GM12878 (cell line): ENCODE measurements around the gene NUP214. TPM values are rescaled to one million over a fixed set of nuclear protein-coding genes. Genes with fewer than 3 reads are reported as not detected.
"Not testable (repeated sequence)": the region's sequence is repeated elsewhere in the genome, so short reads cannot be mapped to it uniquely, and the experiment has no call there.

Source experiments
- ATAC-seq: fragments of 200-7000 bp; cut with Tn5 transposase; 3 replicates; pipeline ENCODE4 v1.9.1; 2020; ENCODE audit warnings: mild to moderate bottlenecking, moderate library complexity
- BruUV-seq: library from RNA; stranded (reverse); fragments of 400-500 nt; replicated peaks from 2 replicates; lab custom pipeline; 2021; lab: Mats Ljungman, UMichigan
- CTCF ChIA-PET: fragments of 300-600 bp; sonication (Branson Sonifier 250); formaldehyde crosslinking; extraction: SDS; loops from one replicate; lab custom pipeline; 2021; ENCODE audit warnings: inconsistent platforms; lab: Yijun Ruan, JAX
- POLR2A ChIA-PET: fragments of 350-600 bp; formaldehyde crosslinking; extraction: SDS; loops from one replicate; lab custom pipeline; 2021; ENCODE audit warnings: inconsistent platforms; lab: Charles Lee
- RAD21 ChIA-PET: fragments of 300-600 bp; sonication (Branson Sonifier 250); formaldehyde crosslinking; loops from one replicate; lab custom pipeline; 2023; ENCODE audit warnings: antibody characterized with exemption; ENCODE audit not compliant: unreplicated experiment; lab: Charles Lee
- SMC1A ChIA-PET: fragments of 300-600 bp; sonication (Branson Sonifier 250); formaldehyde crosslinking; loops from one replicate; lab custom pipeline; 2023; ENCODE audit not compliant: unreplicated experiment, uncharacterized antibody; lab: Charles Lee
- DNase-seq: peaks from one replicate; pipeline ENCODE4 v3.0.0-alpha.2; 2011; ENCODE audit warnings: low read depth, low spot score
- FAIRE-seq: peaks from 3 replicates; lab custom pipeline; 2011; peaks lifted over from hg19 to GRCh38; lab: Jason Lieb, UNC
- H2AFZ ChIP-seq: 2 replicates; pipeline ENCODE4 v1.6.0; 2011; ENCODE audit warnings: low read depth, low read length, control low read depth; ENCODE audit not compliant: control insufficient read depth
- H3K27ac ChIP-seq: 2 replicates; pipeline ENCODE4 v1.5.1; 2011; ENCODE audit warnings: control low read depth; ENCODE audit not compliant: control insufficient read depth, insufficient read depth
- H3K27me3 ChIP-seq, 2 experiments: replicated peaks in 1 of 2; 2 replicates each; pipeline versions ENCODE4 v1.6.0 to v1.6.1; 2011; ENCODE audit warnings: low read length in 1 of 2; ENCODE audit not compliant: control insufficient read depth in 2 of 2, insufficient read depth in 2 of 2
- H3K36me3 ChIP-seq, 2 experiments: 2 replicates each; pipeline ENCODE4 v1.5.1; 2011; ENCODE audit warnings: low read length in 1 of 2; ENCODE audit not compliant: control insufficient read depth in 2 of 2, insufficient read depth in 2 of 2
- H3K4me1 ChIP-seq: 2 replicates; pipeline ENCODE4 v1.6.1; 2011; ENCODE audit warnings: mild to moderate bottlenecking, low read length, moderate library complexity, mixed read lengths; ENCODE audit not compliant: control insufficient read depth, insufficient read depth
- H3K4me2 ChIP-seq: 2 replicates; pipeline ENCODE4 v1.6.0; 2011; ENCODE audit warnings: control low read depth; ENCODE audit not compliant: control insufficient read depth, insufficient read depth
- H3K4me3 ChIP-seq: fragments of 200-600 bp; sonication (generic); 2 replicates; pipeline ENCODE4 v1.5.1; 2016
- H3K79me2 ChIP-seq: 2 replicates; pipeline ENCODE4 v1.6.0; 2011; ENCODE audit warnings: low read length; ENCODE audit not compliant: control insufficient read depth, insufficient read depth
- H3K9ac ChIP-seq: 2 replicates; pipeline ENCODE4 v1.8.0; 2011; ENCODE audit warnings: low read length, control low read depth, mixed read lengths; ENCODE audit not compliant: control insufficient read depth, insufficient read depth
- H3K9me3 ChIP-seq: replicated peaks from 3 replicates; pipeline ENCODE4 v1.5.1; 2011; ENCODE audit warnings: mild to moderate bottlenecking, low read length; ENCODE audit not compliant: control insufficient read depth, insufficient read depth
- H4K20me1 ChIP-seq: 2 replicates; pipeline ENCODE4 v1.6.0; 2011; ENCODE audit not compliant: control insufficient read depth, insufficient read depth
- BMI1 ChIP-seq: fragments of 450-650 bp; IDR thresholded peaks from 2 replicates; pipeline ENCODE4 v1.6.1; 2016; ENCODE audit warnings: mild to moderate bottlenecking, moderate library complexity, borderline replicate concordance
- HDAC2 ChIP-seq: fragments of 200-600 bp; sonication (generic); IDR thresholded peaks from 2 replicates; pipeline ENCODE4 v1.6.1; 2017
- HDGF ChIP-seq: fragments of 450-650 bp; IDR thresholded peaks from 2 replicates; pipeline ENCODE4 v1.6.1; 2016; ENCODE audit warnings: antibody characterized with exemption
- IKZF1 ChIP-seq: fragments of 450-650 bp; conservative IDR thresholded peaks from 2 replicates; pipeline ENCODE4 v1.6.1; 2017; ENCODE audit warnings: antibody characterized with exemption, mild to moderate bottlenecking
- KAT2A ChIP-seq: conservative IDR thresholded peaks from 2 replicates; pipeline ENCODE4 v1.6.1; 2011; ENCODE audit warnings: low read depth, low read length; ENCODE audit not compliant: control insufficient read depth
- MTA3 ChIP-seq: IDR thresholded peaks from 2 replicates; pipeline ENCODE4 v1.6.1; 2012; ENCODE audit warnings: low read length, inconsistent platforms, borderline replicate concordance
- NBN ChIP-seq: fragments of 450-650 bp; IDR thresholded peaks from 2 replicates; pipeline ENCODE4 v1.6.1; 2016
- SUZ12 ChIP-seq: fragments of 200-600 bp; sonication (generic); IDR thresholded peaks from one replicate; pipeline ENCODE4 v1.6.1; 2018; ENCODE audit warnings: antibody characterized with exemption, mild to moderate bottlenecking; ENCODE audit not compliant: unreplicated experiment
- ZNF217 ChIP-seq: fragments of 450-650 bp; IDR thresholded peaks from 2 replicates; pipeline ENCODE4 v1.6.1; 2017; ENCODE audit warnings: antibody characterized with exemption, mild to moderate bottlenecking
- WGBS: methylation state at CpG from one replicate; pipeline ENCODE4 v1.1.6; 2016; ENCODE audit warnings: low lambda C conversion rate; ENCODE audit not compliant: insufficient replicate concordance, insufficient coverage; ENCODE audit errors: missing lambda C conversion rate; 5-methylcytosine and 5-hydroxymethylcytosine counted together
- in situ Hi-C: fragments of 300-500 bp; cut with MboI; formaldehyde crosslinking; loops from 9 replicates; pipeline ENCODE4 v1.14.3; 2018; ENCODE audit warnings: mixed read lengths
- intact Hi-C: fragments of 100-400 bp; cut with micrococcal nuclease; formaldehyde crosslinking; loops from one replicate; pipeline ENCODE4 v1.14.2; 2022; ENCODE audit not compliant: unreplicated experiment
- polyA plus RNA-seq, 11 experiments: library from polyadenylated mRNA; depleted of rRNA in 4 of 11; unstranded in 6 of 11; stranded (reverse) in 5 of 11; fragments of >200 nt; fragmentation: Nextera tagmentation in 4 of 11; fragmentation: Illumina TruSeq in 1 of 11; extraction: Ambion mirVana in 4 of 11; extraction: Trizol in 1 of 11; gene quantifications; 1 replicate in 1 of 11; 2 replicates in 10 of 11; pipeline versions ENCODE4 v1.2.1 to v1.2.3, GENCODE V29; 2011 to 2016; ENCODE audit warnings: inconsistent platforms in 2 of 11, missing spikeins in 2 of 11, low read depth in 1 of 11
- total RNA-seq, 4 experiments: library from RNA; depleted of rRNA in 3 of 4; stranded (reverse); fragments of >200 nt in 3 of 4; fragmentation: Illumina TruSeq in 1 of 4; extraction: Trizol in 1 of 4; gene quantifications; 2 replicates each; pipeline versions ENCODE4 v1.2.1 to v1.2.3, GENCODE V29; 2013 to 2021
- TF ChIP-seq, protein P1 (sequence below): fragments of 450-650 bp; IDR thresholded peaks from 2 replicates; pipeline ENCODE4 v1.6.1; 2017; ENCODE audit warnings: mild to moderate bottlenecking, low read depth, inconsistent platforms; ENCODE audit not compliant: poor library complexity, severe bottlenecking
- TF ChIP-seq, protein P2 (sequence below): IDR thresholded peaks from 2 replicates; pipeline ENCODE4 v1.6.1; 2012; ENCODE audit warnings: low read length, inconsistent platforms
- TF ChIP-seq, protein P3 (sequence below): fragments of 450-650 bp; IDR thresholded peaks from 2 replicates; pipeline ENCODE4 v1.6.1; 2016; ENCODE audit warnings: mild to moderate bottlenecking

NUP214 gene
- total and polyA plus RNA-seq, 10 of the 15 experiments (the other 5 are each of a cell fraction or from before 2014, with no cell fraction given): 11.7 to 53.8 (median 17.6) TPM

- no peak for TF ChIP-seq SUZ12
- TF ChIP-seq HDAC2: no peak
- TF ChIP-seq KAT2A: no peak
- 0 out of 2 replicates have a peak, but pooled peaks have one; percentile 35 for TF ChIP-seq BMI1
Measured at GRCh38 chr9:131262327-131263032, 137.1 kb downstream of the NUP214 start (continued).

DNA sequence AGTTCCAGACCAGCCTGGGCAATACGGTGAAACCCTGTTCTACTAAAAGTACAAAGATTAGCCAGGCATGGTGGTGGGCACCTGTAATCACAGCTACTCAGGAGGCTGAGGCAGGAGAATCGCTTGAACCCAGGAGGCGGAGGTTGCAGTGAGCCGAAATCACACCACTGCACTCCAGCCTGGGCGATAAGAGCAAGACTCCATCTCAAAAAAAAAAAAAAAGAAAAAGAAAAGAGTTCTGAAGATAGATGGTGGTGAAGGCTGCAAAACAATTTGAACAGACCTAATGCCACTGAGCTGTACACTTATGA is 137.6 kb downstream of the NUP214 start:
- DNase-seq, H3K27me3 ChIP-seq, H3K9me3 ChIP-seq, intact Hi-C loops, H3K4me3 ChIP-seq, H4K20me1 ChIP-seq, H2AFZ ChIP-seq: not testable (repeated sequence)
- peaks cover 46% of the 10 kb centered on the region for H3K79me2 ChIP-seq
- ChIA-PET POLR2A (interaction anchor here (0.7 to 2.5 kb wide), 2 partner anchors 10 kb away, joined by 4 to 12 read pairs; no protein-coding TSS in a partner anchor), CTCF (interaction anchor here (1.2 to 1.7 kb wide), 2 partner anchors 12 to 14 kb away, joined by 3 to 6 read pairs; no protein-coding TSS in a partner anchor), RAD21 (interaction anchor here (1.3 to 2.8 kb wide), 2 partner anchors 10 kb away, joined by 4 to 13 read pairs; no protein-coding TSS in a partner anchor)
- H3K4me1 ChIP-seq: peaks cover 25% of the 10 kb centered on the region
- ATAC-seq: peak; percentile 21
- in situ Hi-C loops: loop anchor here (10.0 to 25.0 kb wide), 3 partner anchors 462 to 1874 kb away; partner anchors contain the start of genes C9orf78 and USP20
- TF ChIP-seq, protein P1, sequence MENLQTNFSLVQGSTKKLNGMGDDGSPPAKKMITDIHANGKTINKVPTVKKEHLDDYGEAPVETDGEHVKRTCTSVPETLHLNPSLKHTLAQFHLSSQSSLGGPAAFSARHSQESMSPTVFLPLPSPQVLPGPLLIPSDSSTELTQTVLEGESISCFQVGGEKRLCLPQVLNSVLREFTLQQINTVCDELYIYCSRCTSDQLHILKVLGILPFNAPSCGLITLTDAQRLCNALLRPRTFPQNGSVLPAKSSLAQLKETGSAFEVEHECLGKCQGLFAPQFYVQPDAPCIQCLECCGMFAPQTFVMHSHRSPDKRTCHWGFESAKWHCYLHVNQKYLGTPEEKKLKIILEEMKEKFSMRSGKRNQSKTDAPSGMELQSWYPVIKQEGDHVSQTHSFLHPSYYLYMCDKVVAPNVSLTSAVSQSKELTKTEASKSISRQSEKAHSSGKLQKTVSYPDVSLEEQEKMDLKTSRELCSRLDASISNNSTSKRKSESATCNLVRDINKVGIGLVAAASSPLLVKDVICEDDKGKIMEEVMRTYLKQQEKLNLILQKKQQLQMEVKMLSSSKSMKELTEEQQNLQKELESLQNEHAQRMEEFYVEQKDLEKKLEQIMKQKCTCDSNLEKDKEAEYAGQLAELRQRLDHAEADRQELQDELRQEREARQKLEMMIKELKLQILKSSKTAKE: peak; percentile 1
- TF ChIP-seq, protein P2, sequence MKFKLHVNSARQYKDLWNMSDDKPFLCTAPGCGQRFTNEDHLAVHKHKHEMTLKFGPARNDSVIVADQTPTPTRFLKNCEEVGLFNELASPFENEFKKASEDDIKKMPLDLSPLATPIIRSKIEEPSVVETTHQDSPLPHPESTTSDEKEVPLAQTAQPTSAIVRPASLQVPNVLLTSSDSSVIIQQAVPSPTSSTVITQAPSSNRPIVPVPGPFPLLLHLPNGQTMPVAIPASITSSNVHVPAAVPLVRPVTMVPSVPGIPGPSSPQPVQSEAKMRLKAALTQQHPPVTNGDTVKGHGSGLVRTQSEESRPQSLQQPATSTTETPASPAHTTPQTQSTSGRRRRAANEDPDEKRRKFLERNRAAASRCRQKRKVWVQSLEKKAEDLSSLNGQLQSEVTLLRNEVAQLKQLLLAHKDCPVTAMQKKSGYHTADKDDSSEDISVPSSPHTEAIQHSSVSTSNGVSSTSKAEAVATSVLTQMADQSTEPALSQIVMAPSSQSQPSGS: 0 out of 2 replicates have a peak, but pooled peaks have one; percentile 4
- 0 out of 2 replicates have a peak, but pooled peaks have one; percentile 51 for TF ChIP-seq HDGF
- 0 out of 2 replicates have a peak, but pooled peaks have one; percentile 0 for TF ChIP-seq MTA3
- TF ChIP-seq, protein P3, sequence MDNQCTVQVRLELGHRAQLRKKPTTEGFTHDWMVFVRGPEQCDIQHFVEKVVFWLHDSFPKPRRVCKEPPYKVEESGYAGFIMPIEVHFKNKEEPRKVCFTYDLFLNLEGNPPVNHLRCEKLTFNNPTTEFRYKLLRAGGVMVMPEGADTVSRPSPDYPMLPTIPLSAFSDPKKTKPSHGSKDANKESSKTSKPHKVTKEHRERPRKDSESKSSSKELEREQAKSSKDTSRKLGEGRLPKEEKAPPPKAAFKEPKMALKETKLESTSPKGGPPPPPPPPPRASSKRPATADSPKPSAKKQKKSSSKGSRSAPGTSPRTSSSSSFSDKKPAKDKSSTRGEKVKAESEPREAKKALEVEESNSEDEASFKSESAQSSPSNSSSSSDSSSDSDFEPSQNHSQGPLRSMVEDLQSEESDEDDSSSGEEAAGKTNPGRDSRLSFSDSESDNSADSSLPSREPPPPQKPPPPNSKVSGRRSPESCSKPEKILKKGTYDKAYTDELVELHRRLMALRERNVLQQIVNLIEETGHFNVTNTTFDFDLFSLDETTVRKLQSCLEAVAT: peak; percentile 76
- peak; percentile 45; the same call in 1 of the 2 replicates for TF ChIP-seq NBN
- TF ChIP-seq ZNF217: 0 out of 2 replicates have a peak, but pooled peaks have one; percentile 2
- 0 out of 2 replicates have a peak, but pooled peaks have one; percentile 14 for TF ChIP-seq IKZF1
- TF ChIP-seq, all 136 proteins: peak for 8; not testable (repeated sequence) for 128
- not testable (repeated sequence) for BruUV-seq, H3K9ac ChIP-seq, FAIRE-seq
- SMC1A ChIA-PET: interaction anchor here (0.8 to 1.4 kb wide), 4 partner anchors 9 to 380 kb away, joined by 3 to 5 read pairs (median 3); no protein-coding TSS in a partner anchor
- H3K27ac ChIP-seq: peak overlapping the region; percentile 66; the same call in 1 of the 2 replicates
- H3K4me2 ChIP-seq: peak overlapping the region; percentile 31
- WGBS: 64% methylated on average over 4 of the region's 5 CpGs
- H3K36me3 ChIP-seq: peaks cover 20 to 35% of the 10 kb centered on the region in 2 experiments
